ENCODE data around the gene CEACAM3.

Gene CEACAM3

GRCh38 chr19:41847351-41848105 lies 51.1 kb downstream of the CEACAM3 start:
- DNase-seq = no peak

GRCh38 chr19:41848666-41849065 lies 52.3 kb downstream of the CEACAM3 start:
- DNase-seq = no peak

- no peak for DNase-seq
Observed at GRCh38 chr19:41849067-41849466, 52.7 kb downstream of the CEACAM3 start.

- no peak for DNase-seq
Observed at GRCh38 chr19:41850381-41850780, 54.0 kb downstream of the CEACAM3 start.

- no peak for DNase-seq
Observed at GRCh38 chr19:41851456-41851855, 55.1 kb downstream of the CEACAM3 start.

GRCh38 chr19:41853344-41853743 lies 57.0 kb downstream of the CEACAM3 start:
- no peak for DNase-seq

- no peak for DNase-seq
Observed at GRCh38 chr19:41853768-41854167, 57.4 kb downstream of the CEACAM3 start.

GRCh38 chr19:41859213-41859617 lies 62.8 kb downstream of the CEACAM3 start:
- DNase-seq = no peak

- peak; percentile 99 for DNase-seq
Observed at GRCh38 chr19:41859618-41860418, 63.4 kb downstream of the CEACAM3 start, which contains the start of gene RPS19. Gene RPS19, plus strand, starts transcription at chr19:41860255. Its CDS starts 520 bp downstream, at chr19:41860775.

- peak in 1 of 2 experiments; percentile 56 for DNase-seq
Observed at GRCh38 chr19:41860419-41861115, 64.2 kb downstream of the CEACAM3 start.

All from activated T-cell treated with anti-CD3 and anti-CD28 coated beads, Interleukin-2, amount 50 U/mL, for 48 hours (primary cell).